ENCODE results near the gene CAPS2.

DNA sequence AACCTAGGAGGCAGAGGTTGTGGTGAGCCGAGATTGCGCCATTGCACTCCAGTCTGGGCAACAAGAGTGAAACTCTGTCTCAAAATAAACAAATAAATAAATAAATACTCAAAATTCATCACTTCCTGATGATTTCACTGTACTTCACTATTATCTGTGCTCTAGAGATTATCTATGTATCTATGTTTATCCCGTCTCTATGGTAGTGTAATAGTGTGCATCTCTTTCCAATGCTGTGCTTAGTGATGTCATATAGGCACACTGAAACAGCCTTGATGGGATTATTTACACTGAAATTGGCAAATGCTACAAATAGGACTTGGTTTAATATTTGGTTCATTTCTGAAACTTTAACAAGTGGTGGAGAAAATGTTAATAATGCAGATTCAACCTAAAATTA, 6.5 kb downstream of the CAPS2 start:
- no peak for TF ChIP-seq SIN3A (IDR thresholded peaks at IDR 0.05; ENCODE audit: low read depth, low read length)
- TF ChIP-seq, protein P1, sequence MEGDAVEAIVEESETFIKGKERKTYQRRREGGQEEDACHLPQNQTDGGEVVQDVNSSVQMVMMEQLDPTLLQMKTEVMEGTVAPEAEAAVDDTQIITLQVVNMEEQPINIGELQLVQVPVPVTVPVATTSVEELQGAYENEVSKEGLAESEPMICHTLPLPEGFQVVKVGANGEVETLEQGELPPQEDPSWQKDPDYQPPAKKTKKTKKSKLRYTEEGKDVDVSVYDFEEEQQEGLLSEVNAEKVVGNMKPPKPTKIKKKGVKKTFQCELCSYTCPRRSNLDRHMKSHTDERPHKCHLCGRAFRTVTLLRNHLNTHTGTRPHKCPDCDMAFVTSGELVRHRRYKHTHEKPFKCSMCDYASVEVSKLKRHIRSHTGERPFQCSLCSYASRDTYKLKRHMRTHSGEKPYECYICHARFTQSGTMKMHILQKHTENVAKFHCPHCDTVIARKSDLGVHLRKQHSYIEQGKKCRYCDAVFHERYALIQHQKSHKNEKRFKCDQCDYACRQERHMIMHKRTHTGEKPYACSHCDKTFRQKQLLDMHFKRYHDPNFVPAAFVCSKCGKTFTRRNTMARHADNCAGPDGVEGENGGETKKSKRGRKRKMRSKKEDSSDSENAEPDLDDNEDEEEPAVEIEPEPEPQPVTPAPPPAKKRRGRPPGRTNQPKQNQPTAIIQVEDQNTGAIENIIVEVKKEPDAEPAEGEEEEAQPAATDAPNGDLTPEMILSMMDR (IDR thresholded peaks at IDR 0.05 in 2 of 3, conservative IDR thresholded peaks at IDR 0.05 in 1 of 3; ENCODE audit: control insufficient read depth in 2 of 3, extremely low read depth in 1 of 3, insufficient read depth in 1 of 3, low read depth in 3 of 3, low read length in 3 of 3), result no peak
